Spleen (tissue), 7 donors: ENCODE measurements around the gene ZNF496.

Experiments used
- CTCF ChIP-seq, 11 experiments: fragments of 200-600 bp in 7 of 11; fragments of 450-650 bp in 4 of 11; sonication (generic) in 4 of 11; IDR thresholded peaks in 8 of 11; conservative IDR thresholded peaks in 3 of 11; 1 replicate in 7 of 11; 2 replicates in 4 of 11; pipeline versions ENCODE4 v1.4.0 to v1.8.0; 2016 to 2021; ENCODE audit warnings: antibody characterized with exemption in 11 of 11, inconsistent platforms in 4 of 11, mild to moderate bottlenecking in 1 of 11
- POLR2A ChIP-seq, 3 donors: fragments of 450-650 bp; IDR thresholded peaks; one replicate each; pipeline ENCODE4 v1.5.1; 2017; ENCODE audit warnings: antibody characterized with exemption in 3 of 3, mild to moderate bottlenecking in 1 of 3
- donor health status: DM: no; HTN: no; CAD: no; lungs with moderate emphysema.
- donor health status: DM: no; HTN: no; CAD: no.
- donor health status: DM: no; HTN: no; CAD: no.

GRCh38 chr1:247360116-247360898 lies 28.6 kb upstream of the ZNF496 start:
- TF ChIP-seq CTCF (IDR thresholded peaks at IDR 0.05 in 8 of 11, conservative IDR thresholded peaks at IDR 0.05 in 3 of 11) (no peak), POLR2A (IDR thresholded peaks at IDR 0.05) (no peak)
